OCI-LY7 (cell line): ENCODE results near the gene DISC1. TPM values are rescaled to one million over a fixed set of nuclear protein-coding genes. Genes with fewer than 3 reads are reported as not detected.

Experiments used
- BruUV-seq: library from RNA; stranded (reverse); fragments of 400-500 nt; replicated peaks from 2 replicates; lab custom pipeline; 2021; lab: Mats Ljungman, UMichigan
- CTCF ChIA-PET: fragments of 300-600 bp; sonication (Branson Sonifier 250); formaldehyde crosslinking; loops from one replicate; lab custom pipeline; 2022; ENCODE audit warnings: antibody characterized with exemption; ENCODE audit not compliant: unreplicated experiment; lab: Charles Lee
- POLR2A ChIA-PET: fragments of 300-600 bp; sonication (Branson Sonifier 250); formaldehyde crosslinking; loops from one replicate; lab custom pipeline; 2022; ENCODE audit warnings: antibody characterized with exemption; lab: Charles Lee
- DNase-seq: peaks from one replicate; pipeline ENCODE4 v3.0.0-alpha.2; 2015; ENCODE audit warnings: low spot score
- H2AFZ ChIP-seq: fragments of 200-600 bp; sonication (generic), shearing (Covaris generic); 2 replicates; pipeline ENCODE4 v1.6.1; 2014; ENCODE audit warnings: mild to moderate bottlenecking, antibody characterized with exemption, low read length, moderate library complexity
- H3K27ac ChIP-seq: fragments of 200-600 bp; sonication (generic); 2 replicates; pipeline ENCODE4 v1.5.1; 2014; ENCODE audit warnings: mixed run types, low read depth, mild to moderate bottlenecking, moderate library complexity, low read length, inconsistent platforms; ENCODE audit not compliant: poor library complexity, severe bottlenecking
- H3K36me3 ChIP-seq: fragments of 200-600 bp; sonication (generic); 2 replicates; pipeline ENCODE4 v1.6.1; 2014; ENCODE audit warnings: mild to moderate bottlenecking, antibody characterized with exemption, low read length, moderate library complexity, mixed read lengths; ENCODE audit not compliant: insufficient read depth
- H3K4me1 ChIP-seq: fragments of 200-600 bp; sonication (generic); 2 replicates; pipeline ENCODE4 v1.5.1; 2014; ENCODE audit warnings: mild to moderate bottlenecking, low read length; ENCODE audit not compliant: insufficient read depth, poor library complexity, severe bottlenecking
- H3K4me2 ChIP-seq: fragments of 200-600 bp; sonication (generic); 2 replicates; pipeline ENCODE4 v1.6.1; 2014; ENCODE audit warnings: mild to moderate bottlenecking, low read length
- H3K4me3 ChIP-seq: fragments of 200-600 bp; sonication (generic); 2 replicates; pipeline ENCODE4 v1.5.1; 2014; ENCODE audit warnings: mild to moderate bottlenecking, low read depth, low read length; ENCODE audit not compliant: poor library complexity, severe bottlenecking
- H3K79me2 ChIP-seq: fragments of 200-600 bp; sonication (generic); 2 replicates; pipeline ENCODE4 v1.6.1; 2016; ENCODE audit warnings: low read depth, mild to moderate bottlenecking, low read length, moderate library complexity, mixed read lengths; ENCODE audit not compliant: insufficient read depth
- H3K9me2 ChIP-seq: fragments of 200-600 bp; sonication (generic); 2 replicates; pipeline ENCODE4 v1.6.1; 2016; ENCODE audit warnings: mild to moderate bottlenecking, low read length, mixed read lengths; ENCODE audit not compliant: insufficient read depth
- H3K9me3 ChIP-seq: fragments of 200-600 bp; sonication (generic); 2 replicates; pipeline ENCODE4 v1.6.1; 2014; ENCODE audit warnings: mild to moderate bottlenecking, mixed run types, low read length, mixed read lengths
- H4K20me1 ChIP-seq: fragments of 200-600 bp; sonication (generic); 2 replicates; pipeline ENCODE4 v1.6.1; 2014; ENCODE audit warnings: mild to moderate bottlenecking, antibody characterized with exemption, low read length, moderate library complexity, mixed read lengths; ENCODE audit not compliant: insufficient read depth
- CTCF ChIP-seq: fragments of 200-600 bp; sonication (generic); conservative IDR thresholded peaks from 2 replicates; pipeline ENCODE4 v1.5.1; 2014; ENCODE audit warnings: mild to moderate bottlenecking, antibody characterized with exemption, low read length, moderate library complexity, mixed read lengths
- EZH2phosphoT487 ChIP-seq: fragments of 200-600 bp; sonication (generic); IDR thresholded peaks from 2 replicates; pipeline ENCODE4 v1.6.1; 2018; ENCODE audit warnings: low read depth, borderline replicate concordance, mild to moderate bottlenecking, mixed run types, antibody characterized with exemption, low read length, moderate library complexity, mixed read lengths
- intact Hi-C: fragments of 100-400 bp; cut with micrococcal nuclease; formaldehyde crosslinking; loops from one replicate; pipeline ENCODE4 v1.10.0; 2022; ENCODE audit not compliant: unreplicated experiment
- total RNA-seq, 2 experiments: library from RNA; depleted of rRNA in 1 of 2; stranded (reverse); fragments of >200 nt in 1 of 2; shearing (Covaris generic) in 1 of 2; gene quantifications; 2 replicates each; pipeline ENCODE4 v1.2.3, GENCODE V29; 2014 to 2022

Gene DISC1
- total RNA-seq, 2 experiments from 2014 or later = 0.91 TPM; not detected in 1

GRCh38 chr1:231861541-231862481 lies 235.2 kb downstream of the DISC1 start:
- BruUV-seq = no TSS peak
- Histone ChIP-seq H3K4me3 (no peak overlapping the region), H3K9me3 (no peaks in the 10 kb centered on the region), H3K36me3 (no peaks in the 10 kb centered on the region), H4K20me1 (no peaks in the 10 kb centered on the region), H3K9me2 (no peaks in the 10 kb centered on the region), H3K4me2 (no peak overlapping the region), H2AFZ (no peak overlapping the region), H3K4me1 (no peaks in the 10 kb centered on the region), H3K27ac (no peak overlapping the region), H3K79me2 (no peaks in the 10 kb centered on the region)
- intact Hi-C loops = no loop called here
- DNase-seq = no peak
- no peak for TF ChIP-seq CTCF
- ChIA-PET CTCF (no interaction called here), POLR2A (interaction anchor here (0.7 to 1.1 kb wide), 2 partner anchors 8 to 1319 kb away, joined by 3 to 5 read pairs; no protein-coding TSS in a partner anchor)

GRCh38 chr1:231862611-231863010 lies 236.0 kb downstream of the DISC1 start:
- Histone ChIP-seq H4K20me1 (no peaks in the 10 kb centered on the region), H3K27ac (no peak overlapping the region), H3K36me3 (no peaks in the 10 kb centered on the region), H3K4me2 (no peak overlapping the region), H3K4me1 (no peaks in the 10 kb centered on the region), H3K79me2 (no peaks in the 10 kb centered on the region), H3K4me3 (no peak overlapping the region), H2AFZ (no peak overlapping the region), H3K9me2 (no peaks in the 10 kb centered on the region), H3K9me3 (no peaks in the 10 kb centered on the region)
- TF ChIP-seq EZH2phosphoT487 (no peak), CTCF (no peak)
- BruUV-seq = no TSS peak
- DNase-seq = no peak
- ChIA-PET CTCF (no interaction called here), POLR2A (no interaction called here)
- intact Hi-C loops = no loop called here

GRCh38 chr1:231865331-231865730 lies 238.7 kb downstream of the DISC1 start:
- Histone ChIP-seq H3K4me3 (no peak overlapping the region), H3K36me3 (no peaks in the 10 kb centered on the region), H2AFZ (no peak overlapping the region), H3K4me1 (no peaks in the 10 kb centered on the region), H3K27ac (no peak overlapping the region), H3K9me2 (no peaks in the 10 kb centered on the region), H4K20me1 (no peaks in the 10 kb centered on the region), H3K4me2 (no peak overlapping the region), H3K9me3 (no peaks in the 10 kb centered on the region), H3K79me2 (no peaks in the 10 kb centered on the region)
- intact Hi-C loops = no loop called here
- POLR2A ChIA-PET = no interaction called here
- TF ChIP-seq EZH2phosphoT487 = no peak
- TF ChIP-seq CTCF = no peak
- CTCF ChIA-PET = no interaction called here
- no TSS peak for BruUV-seq
- no peak for DNase-seq
